Epithelial cell of esophagus (primary cell): Measurements from ENCODE around the gene HBS1L.

Source experiments
- DNase-seq: peaks from one replicate; pipeline ENCODE4 v3.0.0; 2010; ENCODE audit warnings: low read depth
- H3K4me3 ChIP-seq: 2 replicates; pipeline ENCODE4 v1.5.1; 2011; ENCODE audit warnings: mild to moderate bottlenecking, low read length, control low read depth
- CTCF ChIP-seq: IDR thresholded peaks from 2 replicates; pipeline ENCODE4 v1.5.1; 2011; ENCODE audit warnings: low read depth, mild to moderate bottlenecking, low read length, control low read depth, inconsistent platforms; ENCODE audit not compliant: insufficient read depth; ENCODE audit errors: missing control alignments

Gene HBS1L

DNA sequence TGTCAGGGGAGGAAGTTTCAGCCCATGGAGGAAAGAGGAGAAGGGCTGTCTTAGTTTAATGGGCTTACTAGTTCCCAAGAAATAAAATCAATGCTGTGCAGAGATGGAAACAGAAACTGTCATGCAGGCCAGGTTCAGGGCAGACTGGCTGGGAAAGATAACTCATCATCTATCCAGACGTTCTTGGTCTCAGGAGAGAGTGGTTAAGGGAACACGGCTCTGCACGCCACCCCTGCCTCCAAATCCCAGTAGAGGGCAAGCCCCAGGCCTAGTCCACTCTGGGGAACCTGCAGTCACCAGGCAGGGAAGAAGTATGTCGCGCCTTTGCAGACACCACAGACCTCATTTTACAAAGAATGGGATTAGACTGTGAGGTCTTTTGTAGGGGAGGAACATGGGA is 117.2 kb downstream of the HBS1L start:
- TF ChIP-seq CTCF, result no peak
- DNase-seq, result no peak
- no peak overlapping the region for H3K4me3 ChIP-seq

DNA sequence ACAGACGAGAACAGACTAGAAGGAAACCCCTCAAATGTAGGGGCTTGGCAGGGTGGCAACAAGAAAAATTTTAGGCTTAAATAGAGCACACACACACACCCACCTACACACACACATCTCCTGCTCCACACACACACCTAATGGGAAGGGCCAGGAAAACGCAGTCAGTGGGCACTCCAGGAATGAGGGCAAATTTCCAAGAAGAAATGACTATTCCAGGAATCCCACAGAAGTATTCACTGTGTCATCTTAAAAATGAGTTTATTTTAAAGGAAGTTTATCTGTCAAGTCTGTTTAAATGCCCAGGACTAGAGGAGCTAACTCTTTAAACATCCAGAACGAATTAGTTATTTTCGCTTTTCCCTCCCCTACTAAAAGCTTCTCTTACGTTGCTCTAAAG is 117.7 kb downstream of the HBS1L start:
- H3K4me3 ChIP-seq, result no peak overlapping the region
- TF ChIP-seq CTCF, result no peak
- peak; percentile 24 for DNase-seq

- no peak overlapping the region for H3K4me3 ChIP-seq
- DNase-seq, result no peak
- no peak for TF ChIP-seq CTCF
Measured at GRCh38 chr6:134936476-134936875, 118.1 kb downstream of the HBS1L start.

DNA sequence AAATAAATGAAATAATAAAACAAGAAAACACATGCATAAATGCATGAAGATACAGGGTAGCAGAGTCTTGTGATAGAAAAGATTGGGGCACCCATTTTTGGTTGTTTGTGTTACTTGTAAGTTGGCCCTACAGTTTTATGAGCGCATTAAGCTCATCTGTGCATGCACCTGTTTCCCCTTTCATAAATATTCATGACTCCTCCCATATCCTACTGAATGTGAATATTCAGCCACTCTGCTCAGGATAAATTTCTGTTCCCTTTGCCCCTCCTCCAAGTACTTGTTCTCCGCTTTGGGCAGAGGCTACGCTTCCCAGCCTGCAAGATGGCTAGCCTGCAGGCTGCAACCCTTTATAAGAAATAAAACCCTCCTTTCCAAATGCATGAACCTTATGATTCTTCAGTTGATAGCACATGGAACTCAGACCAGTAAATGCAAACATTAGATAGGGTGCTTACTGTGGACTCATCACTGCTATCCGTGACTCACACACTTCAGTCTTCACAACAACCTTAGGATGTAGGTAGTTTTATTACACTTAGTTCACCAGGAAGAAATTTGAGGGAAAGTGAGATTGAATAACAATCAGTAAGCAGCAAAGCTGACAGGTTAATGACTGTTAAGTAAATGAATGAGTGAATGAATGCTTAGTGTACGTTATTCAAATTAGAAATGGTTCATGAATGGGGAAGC is 119.7 kb downstream of the HBS1L start:
- no peak for TF ChIP-seq CTCF
- DNase-seq, result peak; percentile 69
- no peak overlapping the region for H3K4me3 ChIP-seq

GRCh38 chr6:134932535-134933470 is 121.8 kb downstream of the HBS1L start:
- no peak overlapping the region for H3K4me3 ChIP-seq
- TF ChIP-seq CTCF, result no peak
- no peak for DNase-seq

GRCh38 chr6:134932098-134932497 is 122.5 kb downstream of the HBS1L start:
- TF ChIP-seq CTCF, result no peak
- DNase-seq, result no peak
- no peak overlapping the region for H3K4me3 ChIP-seq
